Activated T-cell treated with anti-CD3 and anti-CD28 coated beads, Interleukin-2, amount 50 U/mL, for 72 hours (primary cell): ENCODE data around the gene KRT75. TPM values are rescaled to one million over a fixed set of nuclear protein-coding genes. Genes with fewer than 3 reads are reported as not detected.
"Not testable (repeated sequence)": the region's sequence is repeated elsewhere in the genome, so short reads cannot be mapped to it uniquely, and the experiment has no call there.

Experiments used
- ATAC-seq, 2 donors: fragments of 150-1000 bp; cut with Tn5 transposase; replicated peaks in 1 of 2; 2 replicates each; pipeline ENCODE4 v1.10.0; 2021; ENCODE audit warnings: moderate library complexity in 2 of 2, mild to moderate bottlenecking in 1 of 2
- DNase-seq, 2 donors: peaks; one replicate each; pipeline ENCODE4 v3.0.0; 2021 to 2022; ENCODE audit warnings: mixed read lengths in 1 of 2
- H3K27ac Mint-ChIP-seq: one replicate; pipeline ENCODE4 v1.8.0; 2022; ENCODE audit warnings: mild to moderate bottlenecking, moderate library complexity, mixed read lengths
- H3K27me3 Mint-ChIP-seq: one replicate; pipeline ENCODE4 v1.8.0; 2022; ENCODE audit warnings: low read depth, mixed read lengths
- H3K36me3 Mint-ChIP-seq, 2 donors: one replicate each; pipeline ENCODE4 v1.8.0; 2022; ENCODE audit warnings: mixed read lengths in 2 of 2, mild to moderate bottlenecking in 1 of 2; ENCODE audit not compliant: insufficient read depth in 2 of 2
- H3K4me1 Mint-ChIP-seq: one replicate; pipeline ENCODE4 v1.8.0; 2022; ENCODE audit warnings: low read depth, mixed read lengths
- H3K4me3 Mint-ChIP-seq, 2 donors: one replicate each; pipeline ENCODE4 v1.8.0; 2022; ENCODE audit warnings: mild to moderate bottlenecking in 2 of 2, mixed read lengths in 2 of 2, moderate library complexity in 2 of 2
- H3K9me3 Mint-ChIP-seq, 2 donors: one replicate each; pipeline ENCODE4 v1.8.0; 2022; ENCODE audit warnings: mixed read lengths in 2 of 2
- total RNA-seq, 2 donors: library from RNA; stranded (reverse); gene quantifications; one replicate each; pipeline ENCODE4 v1.2.3, GENCODE V29; 2022

The KRT75 gene
- total RNA-seq, 2 donors from 2014 or later = not detected

DNA sequence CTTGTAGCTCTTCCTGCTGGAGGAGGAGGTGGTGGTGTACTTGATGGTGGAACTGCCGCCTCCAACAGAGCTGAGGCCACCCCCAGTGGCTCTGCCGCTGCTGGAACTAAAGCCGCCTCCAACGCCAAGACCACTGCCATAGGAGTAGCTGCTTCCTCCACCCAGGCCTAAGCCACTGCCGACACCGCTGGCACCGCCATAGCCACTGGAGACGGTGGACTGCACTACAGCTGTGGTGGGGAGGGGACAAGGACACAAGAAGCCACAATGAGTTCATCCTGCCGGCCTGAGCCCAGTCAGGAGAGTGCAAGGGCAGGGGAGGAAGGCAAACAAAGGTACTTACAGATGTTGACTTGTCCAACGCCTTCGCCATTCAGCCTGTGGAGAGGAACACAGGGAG lies 13.0 kb upstream of the KRT75 start:
- H3K4me3 Mint-ChIP-seq, H3K4me1 Mint-ChIP-seq, H3K27ac Mint-ChIP-seq, ATAC-seq, H3K9me3 Mint-ChIP-seq, H3K36me3 Mint-ChIP-seq, DNase-seq: not testable (repeated sequence)
- H3K27me3 Mint-ChIP-seq = peaks cover 49% of the 10 kb centered on the region

GRCh38 chr12:52446367-52447045 lies 12.3 kb upstream of the KRT75 start:
- DNase-seq (no peak), ATAC-seq (no peak)
- Mint-ChIP-seq H3K4me3 (no peak overlapping the region), H3K27ac (no peak overlapping the region), H3K27me3 (peaks cover 56% of the 10 kb centered on the region), H3K4me1 (no peaks in the 10 kb centered on the region), H3K9me3 (no peaks in the 10 kb centered on the region), H3K36me3 (no peaks in the 10 kb centered on the region)

DNA sequence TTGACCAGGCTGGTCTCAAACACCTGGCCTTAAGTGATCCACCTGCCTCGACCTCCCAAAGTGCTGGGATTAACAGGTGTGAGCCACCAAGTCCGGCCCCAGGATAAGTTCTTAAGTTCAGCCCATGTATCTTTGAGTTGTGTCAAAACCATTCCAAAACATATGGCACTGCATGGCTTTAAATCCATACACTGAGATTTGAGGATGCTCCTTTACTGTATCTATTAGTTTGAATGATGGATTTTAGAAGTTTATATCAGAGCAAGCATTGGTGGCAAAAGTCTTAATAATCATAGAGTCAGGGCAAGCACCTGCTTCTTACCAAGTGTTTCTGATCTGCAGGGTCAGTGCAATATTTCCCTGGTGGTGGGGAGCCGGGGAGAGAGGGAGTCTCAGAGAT lies 11.7 kb upstream of the KRT75 start:
- no peaks in the 10 kb centered on the region for H3K4me1 Mint-ChIP-seq
- peaks cover 58% of the 10 kb centered on the region for H3K27me3 Mint-ChIP-seq
- H3K4me3 Mint-ChIP-seq = no peak overlapping the region
- no peak overlapping the region for H3K27ac Mint-ChIP-seq
- no peaks in the 10 kb centered on the region for H3K9me3 Mint-ChIP-seq
- H3K36me3 Mint-ChIP-seq = no peaks in the 10 kb centered on the region
- no peak for DNase-seq
- ATAC-seq = no peak

- H3K4me3 Mint-ChIP-seq = no peak overlapping the region
- peaks cover 60% of the 10 kb centered on the region for H3K27me3 Mint-ChIP-seq
- no peaks in the 10 kb centered on the region for H3K9me3 Mint-ChIP-seq
- DNase-seq = no peak
- no peak for ATAC-seq
- H3K4me1 Mint-ChIP-seq = no peaks in the 10 kb centered on the region
- no peak overlapping the region for H3K27ac Mint-ChIP-seq
- no peaks in the 10 kb centered on the region for H3K36me3 Mint-ChIP-seq
Observed at GRCh38 chr12:52444647-52445595, 10.8 kb upstream of the KRT75 start.

GRCh38 chr12:52443966-52444365 lies 9.8 kb upstream of the KRT75 start:
- no peaks in the 10 kb centered on the region for H3K9me3 Mint-ChIP-seq
- ATAC-seq = no peak
- no peak for DNase-seq

DNA sequence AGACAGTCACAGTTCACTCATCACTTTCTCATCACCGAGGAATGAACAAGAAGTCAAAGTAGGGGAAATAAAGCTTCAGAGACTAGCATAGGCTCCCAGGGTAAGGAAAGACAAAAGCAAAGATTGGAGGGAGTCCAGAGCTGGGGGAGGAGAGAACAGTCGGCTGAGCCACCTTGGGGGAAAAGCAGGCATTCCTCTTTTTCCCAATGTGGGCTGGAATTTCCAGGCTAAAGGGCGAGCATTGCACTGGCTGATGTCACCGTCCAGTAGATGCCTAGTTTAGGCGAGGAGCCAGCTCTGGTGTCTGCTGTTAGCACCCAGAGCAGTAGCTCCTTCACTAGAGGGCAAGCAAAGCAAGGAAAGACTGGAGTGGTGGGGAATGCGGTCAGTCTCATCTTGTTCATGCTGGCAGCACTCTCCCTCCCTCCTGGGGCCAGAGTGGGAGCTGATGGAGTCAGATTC lies 8.5 kb upstream of the KRT75 start:
- no peak overlapping the region for H3K4me3 Mint-ChIP-seq
- no peaks in the 10 kb centered on the region for H3K9me3 Mint-ChIP-seq
- H3K27me3 Mint-ChIP-seq = peaks cover 51% of the 10 kb centered on the region
- ATAC-seq (no peak), DNase-seq (no peak)
- no peak overlapping the region for H3K27ac Mint-ChIP-seq
- H3K4me1 Mint-ChIP-seq = no peaks in the 10 kb centered on the region
- H3K36me3 Mint-ChIP-seq = no peaks in the 10 kb centered on the region

More at GRCh38 chr12:52443966-52444365, 9.8 kb upstream of the KRT75 start:
- H3K27me3 Mint-ChIP-seq = peaks cover 60% of the 10 kb centered on the region
- H3K4me1 Mint-ChIP-seq = no peaks in the 10 kb centered on the region
- H3K27ac Mint-ChIP-seq = no peak overlapping the region
- H3K36me3 Mint-ChIP-seq = no peaks in the 10 kb centered on the region
- no peak overlapping the region for H3K4me3 Mint-ChIP-seq

DNA sequence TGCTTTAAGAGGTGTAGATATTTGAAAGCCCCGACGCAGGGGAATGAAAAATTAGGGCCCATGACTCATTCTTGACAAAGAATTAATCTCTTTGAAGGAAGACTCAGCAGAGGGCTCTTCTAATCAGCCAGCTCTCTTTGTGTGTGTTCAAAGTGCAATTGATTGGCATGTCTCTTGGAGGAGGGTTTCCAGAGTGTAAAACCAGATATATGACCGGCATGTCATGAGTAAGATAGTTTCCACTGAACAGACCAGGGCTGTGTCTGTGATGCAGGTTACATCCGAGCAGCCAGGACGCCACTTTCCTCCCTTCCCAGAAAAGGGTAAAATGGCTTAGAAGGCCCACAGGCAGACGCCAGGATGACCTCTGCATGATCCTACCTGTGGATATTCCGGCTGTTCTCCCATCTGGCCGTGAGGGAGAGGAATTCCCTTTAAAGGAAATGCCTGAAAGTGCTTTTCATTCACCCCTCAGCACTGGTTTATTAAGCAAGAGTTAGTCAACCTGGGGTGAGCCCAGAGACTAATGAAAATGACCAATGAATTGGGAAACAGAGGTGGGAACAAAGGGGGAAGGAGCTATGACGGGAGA lies 7.2 kb upstream of the KRT75 start:
- Mint-ChIP-seq H3K9me3 (no peaks in the 10 kb centered on the region), H3K4me3 (no peak overlapping the region), H3K27ac (no peak overlapping the region), H3K4me1 (no peaks in the 10 kb centered on the region), H3K36me3 (no peaks in the 10 kb centered on the region), H3K27me3 (peaks cover 56% of the 10 kb centered on the region)
- no peak for DNase-seq
- no peak for ATAC-seq

GRCh38 chr12:52440821-52441319 lies 6.7 kb upstream of the KRT75 start:
- no peaks in the 10 kb centered on the region for H3K9me3 Mint-ChIP-seq
- peaks cover 52% of the 10 kb centered on the region for H3K27me3 Mint-ChIP-seq
- H3K4me1 Mint-ChIP-seq = no peaks in the 10 kb centered on the region
- H3K27ac Mint-ChIP-seq = no peak overlapping the region
- H3K4me3 Mint-ChIP-seq = no peak overlapping the region
- ATAC-seq = no peak
- DNase-seq = no peak
- no peaks in the 10 kb centered on the region for H3K36me3 Mint-ChIP-seq

DNA sequence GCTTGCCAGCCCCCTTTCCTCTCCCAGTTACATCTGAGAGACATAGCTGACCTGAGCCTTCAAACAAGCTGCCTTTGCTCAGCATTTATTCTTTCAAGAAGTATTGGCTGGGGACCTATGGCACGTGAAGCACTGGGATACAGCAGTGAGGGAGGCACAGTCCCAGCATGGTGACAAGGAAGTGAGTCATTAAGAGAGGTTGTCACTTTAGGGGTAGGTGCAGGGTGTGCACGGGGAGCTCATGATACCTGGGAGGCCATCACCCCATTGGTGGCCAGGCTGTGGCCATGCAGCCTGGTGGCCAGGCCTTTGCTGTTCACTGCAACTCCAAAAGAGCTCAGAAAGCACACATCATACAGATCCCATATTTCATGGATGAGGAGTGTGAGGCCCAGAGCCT lies 5.7 kb upstream of the KRT75 start:
- Mint-ChIP-seq H3K4me3 (no peak overlapping the region), H3K27ac (no peak overlapping the region), H3K4me1 (no peaks in the 10 kb centered on the region), H3K9me3 (no peaks in the 10 kb centered on the region), H3K36me3 (no peaks in the 10 kb centered on the region), H3K27me3 (peaks cover 50% of the 10 kb centered on the region)
- ATAC-seq (no peak), DNase-seq (no peak)

DNA sequence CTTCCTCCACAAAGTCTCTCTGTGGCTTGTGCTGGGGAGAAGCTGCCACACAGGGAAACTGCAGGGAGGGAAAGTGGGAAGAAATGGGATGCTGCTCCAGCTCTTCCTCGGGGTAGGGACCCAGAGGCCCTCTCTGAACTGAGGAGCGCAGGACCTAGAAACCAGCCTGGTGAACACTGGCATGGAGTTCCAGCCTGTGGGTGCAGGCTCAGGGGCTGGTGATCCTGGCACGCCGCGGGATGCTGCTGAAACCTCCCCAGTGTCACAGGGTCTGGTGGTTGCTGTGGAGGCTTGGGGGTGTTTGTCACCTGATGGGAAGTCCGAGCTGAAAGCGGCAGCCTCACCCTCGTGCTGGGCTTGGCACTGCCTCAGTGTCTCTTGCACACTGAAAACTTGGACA lies 5.2 kb upstream of the KRT75 start:
- no peaks in the 10 kb centered on the region for H3K9me3 Mint-ChIP-seq
- no peak overlapping the region for H3K27ac Mint-ChIP-seq

DNA sequence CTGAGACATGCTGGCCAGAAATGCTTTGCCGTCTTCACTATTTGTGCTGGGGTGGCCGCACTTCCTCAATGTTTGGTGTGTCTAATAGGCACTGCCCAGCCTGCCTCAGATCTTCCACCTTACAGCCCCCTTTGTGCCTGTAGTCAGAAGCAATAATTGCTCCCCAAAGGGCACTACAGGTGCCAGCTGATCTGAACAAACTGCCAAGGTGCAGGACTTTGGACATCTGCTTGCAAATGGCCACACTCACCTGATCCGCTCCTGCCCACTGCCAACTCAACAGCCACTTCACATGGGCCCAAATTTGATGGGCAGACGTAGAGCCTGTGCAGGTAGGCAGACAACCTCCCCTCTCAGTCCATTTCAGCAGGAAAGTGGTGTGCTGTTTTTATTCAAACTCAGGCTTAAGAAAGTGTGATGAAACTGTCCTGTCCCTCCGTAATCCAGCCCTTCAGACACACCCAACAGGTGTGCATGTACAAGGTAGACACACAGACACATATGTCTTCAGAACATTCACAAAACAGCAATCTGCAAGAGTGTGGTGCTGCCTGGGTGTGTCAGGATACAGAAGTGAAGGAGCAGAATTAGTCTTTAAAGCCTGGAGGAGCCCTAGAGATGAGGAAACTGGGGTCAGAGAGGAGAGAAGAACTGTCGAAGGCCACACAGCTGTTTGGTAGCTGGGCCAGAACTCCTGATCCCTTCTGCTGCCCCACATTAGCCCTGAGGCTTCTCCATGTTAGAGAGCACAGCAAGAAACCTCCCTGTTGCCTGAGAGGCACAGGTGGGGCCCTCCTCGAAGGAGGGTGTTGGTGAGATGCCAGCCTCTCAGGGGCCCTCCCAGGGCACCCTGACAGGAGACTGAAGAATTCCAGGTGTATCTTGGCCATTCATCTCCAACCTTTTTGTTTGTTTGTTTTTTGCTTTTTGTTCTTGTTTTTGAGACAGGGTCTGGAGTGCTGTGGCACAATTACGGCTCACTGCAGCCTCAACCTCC lies 4.4 kb upstream of the KRT75 start:
- Mint-ChIP-seq H3K27me3 (peaks cover 41% of the 10 kb centered on the region), H3K36me3 (no peaks in the 10 kb centered on the region), H3K4me1 (no peaks in the 10 kb centered on the region), H3K9me3 (no peaks in the 10 kb centered on the region), H3K4me3 (no peak overlapping the region), H3K27ac (no peak overlapping the region)
- ATAC-seq = no peak
- no peak for DNase-seq

More for the DNA sequence above, 5.2 kb upstream of the KRT75 start:
- no peak for ATAC-seq
- DNase-seq = no peak
- H3K4me1 Mint-ChIP-seq = no peaks in the 10 kb centered on the region
- peaks cover 49% of the 10 kb centered on the region for H3K27me3 Mint-ChIP-seq
- H3K36me3 Mint-ChIP-seq = no peaks in the 10 kb centered on the region
- H3K4me3 Mint-ChIP-seq = no peak overlapping the region

- H3K9me3 Mint-ChIP-seq = no peaks in the 10 kb centered on the region
- no peak for DNase-seq
- no peak overlapping the region for H3K27ac Mint-ChIP-seq
- ATAC-seq = no peak
- no peaks in the 10 kb centered on the region for H3K4me1 Mint-ChIP-seq
- no peak overlapping the region for H3K4me3 Mint-ChIP-seq
- no peaks in the 10 kb centered on the region for H3K36me3 Mint-ChIP-seq
- peaks cover 30% of the 10 kb centered on the region for H3K27me3 Mint-ChIP-seq
Observed at GRCh38 chr12:52437508-52437907, 3.3 kb upstream of the KRT75 start.
